Activated naive CD4-positive, alpha-beta T cell treated with anti-CD3 and anti-CD28 coated beads, Interleukin-2, amount 10 ng/mL, durations not matched to agents 7 days and 5 days (primary cell): Measurements from ENCODE around the gene TRPV3.

Source experiments
- CTCF ChIA-PET: fragments of 350-600 bp; sonication (Branson Sonifier 250); formaldehyde crosslinking; loops from one replicate; lab custom pipeline; 2021; ENCODE audit warnings: antibody characterized with exemption; lab: Charles Lee
- DNase-seq: peaks from one replicate; pipeline ENCODE4 v3.0.0-alpha.2; 2020
- H3K27ac Mint-ChIP-seq: one replicate; pipeline ENCODE4 v1.8.0; 2021; ENCODE audit warnings: mild to moderate bottlenecking, moderate library complexity, mixed read lengths
- H3K27me3 Mint-ChIP-seq: one replicate; pipeline ENCODE4 v1.8.0; 2021; ENCODE audit warnings: mild to moderate bottlenecking, mixed read lengths
- H3K36me3 Mint-ChIP-seq: one replicate; pipeline ENCODE4 v1.8.0; 2021; ENCODE audit warnings: mixed read lengths
- H3K4me1 Mint-ChIP-seq: one replicate; pipeline ENCODE4 v1.8.0; 2021; ENCODE audit warnings: mixed read lengths
- H3K4me3 Mint-ChIP-seq: one replicate; pipeline ENCODE4 v1.8.0; 2021; ENCODE audit warnings: mild to moderate bottlenecking, moderate library complexity, mixed read lengths
- H3K9me3 Mint-ChIP-seq: one replicate; pipeline ENCODE4 v1.8.0; 2021; ENCODE audit warnings: mixed read lengths

TRPV3 gene

GRCh38 chr17:3510090-3510489, 47.5 kb downstream of the TRPV3 start:
- DNase-seq = no peak
- H3K27ac Mint-ChIP-seq = no peak overlapping the region
- CTCF ChIA-PET = no interaction called here

DNA sequence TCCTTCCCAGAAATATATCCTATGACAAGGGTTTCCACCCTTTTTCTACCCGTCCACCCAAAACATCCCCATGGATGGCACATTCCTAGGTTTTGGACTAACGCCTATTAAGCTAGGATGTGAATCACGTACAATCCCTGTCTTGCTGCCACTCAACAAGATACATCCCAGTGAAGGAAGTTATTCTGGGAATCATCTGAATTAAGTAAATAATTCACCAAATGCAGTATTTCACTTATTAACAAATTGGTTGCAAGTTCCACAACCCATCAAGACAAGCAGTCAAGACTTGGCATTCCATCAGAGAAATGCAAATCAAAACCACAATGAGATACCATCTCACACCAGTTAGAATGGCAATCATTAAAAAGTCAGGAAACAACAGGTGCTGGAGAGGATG, 49.7 kb downstream of the TRPV3 start:
- no peak for DNase-seq
- CTCF ChIA-PET = no interaction called here
- no peaks in the 10 kb centered on the region for H3K36me3 Mint-ChIP-seq
- H3K4me3 Mint-ChIP-seq = no peak overlapping the region
- H3K27me3 Mint-ChIP-seq = no peaks in the 10 kb centered on the region
- no peak overlapping the region for H3K27ac Mint-ChIP-seq
- no peaks in the 10 kb centered on the region for H3K9me3 Mint-ChIP-seq
- no peaks in the 10 kb centered on the region for H3K4me1 Mint-ChIP-seq

More at GRCh38 chr17:3510090-3510489, 47.5 kb downstream of the TRPV3 start:
- H3K27me3 Mint-ChIP-seq = no peaks in the 10 kb centered on the region
- H3K36me3 Mint-ChIP-seq = no peaks in the 10 kb centered on the region
- no peaks in the 10 kb centered on the region for H3K9me3 Mint-ChIP-seq
- H3K4me1 Mint-ChIP-seq = no peaks in the 10 kb centered on the region
- H3K4me3 Mint-ChIP-seq = no peak overlapping the region

DNA sequence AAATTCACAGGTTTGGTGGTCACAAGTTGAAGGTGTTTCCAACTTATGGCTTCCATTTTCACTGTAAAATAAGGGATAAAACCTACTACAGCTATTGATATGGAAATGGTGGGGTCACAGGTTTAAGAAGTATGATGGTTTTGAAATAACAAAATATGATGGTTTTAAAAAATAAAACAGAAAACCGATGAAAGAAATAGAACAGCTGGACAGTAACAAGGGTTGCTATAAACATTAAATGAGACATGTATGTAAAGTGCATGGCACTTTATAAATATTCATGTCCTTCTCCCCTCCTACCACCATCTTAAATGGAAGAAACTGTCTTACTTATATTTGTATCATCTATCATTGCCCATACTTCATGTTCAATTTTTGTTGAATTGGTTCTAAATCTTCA, 50.5 kb downstream of the TRPV3 start:
- no peak overlapping the region for H3K4me3 Mint-ChIP-seq
- CTCF ChIA-PET = no interaction called here
- H3K4me1 Mint-ChIP-seq = no peaks in the 10 kb centered on the region
- H3K27me3 Mint-ChIP-seq = no peaks in the 10 kb centered on the region
- DNase-seq = no peak
- H3K9me3 Mint-ChIP-seq = no peaks in the 10 kb centered on the region
- H3K36me3 Mint-ChIP-seq = no peaks in the 10 kb centered on the region
- no peak overlapping the region for H3K27ac Mint-ChIP-seq

- no peaks in the 10 kb centered on the region for H3K4me1 Mint-ChIP-seq
- CTCF ChIA-PET = no interaction called here
These were observed 51.6 kb downstream of the TRPV3 start for GRCh38 chr17:3506054-3506453.

GRCh38 chr17:3505008-3505407, 52.6 kb downstream of the TRPV3 start:
- H3K4me3 Mint-ChIP-seq = no peak overlapping the region
- CTCF ChIA-PET = no interaction called here
- no peak overlapping the region for H3K27ac Mint-ChIP-seq
- no peaks in the 10 kb centered on the region for H3K27me3 Mint-ChIP-seq
- no peak for DNase-seq
- H3K4me1 Mint-ChIP-seq = no peaks in the 10 kb centered on the region
- H3K36me3 Mint-ChIP-seq = no peaks in the 10 kb centered on the region
- no peaks in the 10 kb centered on the region for H3K9me3 Mint-ChIP-seq

More at GRCh38 chr17:3506054-3506453, 51.6 kb downstream of the TRPV3 start:
- H3K27me3 Mint-ChIP-seq = no peaks in the 10 kb centered on the region
- no peaks in the 10 kb centered on the region for H3K9me3 Mint-ChIP-seq
- H3K36me3 Mint-ChIP-seq = no peaks in the 10 kb centered on the region
- H3K4me3 Mint-ChIP-seq = no peak overlapping the region
- no peak overlapping the region for H3K27ac Mint-ChIP-seq
- DNase-seq = no peak

DNA sequence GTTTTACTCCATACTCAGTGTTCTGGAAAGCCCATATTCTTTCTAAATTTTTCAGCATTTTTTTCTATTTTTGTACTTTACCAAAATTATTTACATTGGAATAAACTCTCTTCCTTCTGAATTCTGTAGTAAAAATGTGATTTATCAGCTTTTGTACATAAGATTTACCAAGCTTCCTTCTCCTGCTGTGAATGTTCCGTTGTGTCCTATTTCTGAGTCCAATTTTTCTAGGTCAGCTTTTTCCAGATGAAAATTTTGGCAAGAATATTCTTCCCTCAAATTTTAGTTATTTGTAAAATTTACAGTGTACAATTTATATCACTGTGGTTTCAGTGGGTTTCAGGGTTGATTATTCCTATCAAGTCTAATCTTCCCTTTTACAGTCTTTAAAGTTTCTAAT, 54.3 kb downstream of the TRPV3 start:
- no peaks in the 10 kb centered on the region for H3K4me1 Mint-ChIP-seq
- CTCF ChIA-PET = no interaction called here
- no peak for DNase-seq
- H3K27me3 Mint-ChIP-seq = no peaks in the 10 kb centered on the region
- no peak overlapping the region for H3K27ac Mint-ChIP-seq
- no peak overlapping the region for H3K4me3 Mint-ChIP-seq
- H3K36me3 Mint-ChIP-seq = no peaks in the 10 kb centered on the region
- H3K9me3 Mint-ChIP-seq = no peaks in the 10 kb centered on the region

DNA sequence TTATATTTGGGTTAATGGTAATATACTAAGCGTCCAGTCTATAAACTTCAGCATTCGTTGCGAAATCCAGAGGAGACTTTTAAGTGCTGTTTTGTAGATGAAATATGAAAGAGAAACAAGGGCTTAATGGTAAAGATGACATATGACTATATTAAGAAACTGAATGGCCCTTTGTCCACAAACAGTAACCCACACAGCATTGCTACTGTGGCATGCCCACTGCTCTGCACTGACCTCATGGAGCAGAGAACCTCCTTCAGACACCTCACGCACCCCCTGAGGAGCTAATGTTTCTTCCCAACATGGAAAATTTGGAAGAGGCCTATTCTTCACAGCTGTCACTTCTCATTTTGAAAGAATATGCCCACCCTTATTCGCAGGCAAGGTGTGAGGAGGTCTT, 55.1 kb downstream of the TRPV3 start:
- Mint-ChIP-seq H3K4me3 (no peak overlapping the region), H3K27ac (no peak overlapping the region), H3K27me3 (no peaks in the 10 kb centered on the region), H3K9me3 (no peaks in the 10 kb centered on the region), H3K36me3 (no peaks in the 10 kb centered on the region), H3K4me1 (no peaks in the 10 kb centered on the region)
- no peak for DNase-seq
- CTCF ChIA-PET = interaction anchor here (0.6 kb wide), 1 partner anchor 23 kb away, joined by 4 read pairs; no protein-coding TSS in a partner anchor

- no peak for DNase-seq
- no peak overlapping the region for H3K4me3 Mint-ChIP-seq
- H3K4me1 Mint-ChIP-seq = no peaks in the 10 kb centered on the region
- CTCF ChIA-PET = no interaction called here
- no peaks in the 10 kb centered on the region for H3K9me3 Mint-ChIP-seq
- no peak overlapping the region for H3K27ac Mint-ChIP-seq
- peaks cover 2% of the 10 kb centered on the region for H3K27me3 Mint-ChIP-seq
- no peaks in the 10 kb centered on the region for H3K36me3 Mint-ChIP-seq
These were observed 56.3 kb downstream of the TRPV3 start for GRCh38 chr17:3501344-3501743.

- Mint-ChIP-seq H3K36me3 (no peaks in the 10 kb centered on the region), H3K4me1 (no peaks in the 10 kb centered on the region), H3K4me3 (no peak overlapping the region), H3K9me3 (no peaks in the 10 kb centered on the region), H3K27me3 (peaks cover 3% of the 10 kb centered on the region), H3K27ac (no peak overlapping the region)
- CTCF ChIA-PET = no interaction called here
- no peak for DNase-seq
These were observed 60.5 kb downstream of the TRPV3 start for GRCh38 chr17:3497101-3497500.

DNA sequence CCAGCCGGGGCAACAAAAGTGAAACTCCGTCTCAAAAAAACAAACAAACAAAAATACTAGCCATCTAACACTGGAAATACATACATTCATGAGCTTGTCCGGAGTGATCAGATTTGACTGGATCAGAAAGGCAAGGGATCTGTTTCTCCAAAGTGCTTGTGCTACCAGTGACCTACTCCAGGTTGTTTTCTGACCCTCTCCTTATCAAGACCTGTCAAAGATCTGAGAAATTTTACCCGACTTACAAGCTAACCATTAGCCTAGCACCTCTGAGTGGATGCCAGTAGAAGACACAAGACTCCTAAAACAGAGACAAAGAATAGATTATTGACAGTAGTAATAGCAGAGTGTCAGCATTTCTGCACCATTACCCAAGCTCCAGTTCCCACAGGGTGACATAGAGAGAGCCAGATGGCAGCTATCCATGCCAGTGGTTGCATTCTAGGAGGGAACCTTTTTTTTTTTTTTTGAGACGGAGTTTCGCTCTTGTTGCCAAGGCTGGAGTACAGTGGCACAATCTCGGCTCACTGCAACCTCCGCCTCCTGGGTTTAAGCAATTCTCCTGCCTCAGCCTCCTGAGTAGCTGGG, 72.0 kb downstream of the TRPV3 start:
- peaks cover 11% of the 10 kb centered on the region for H3K27me3 Mint-ChIP-seq
- H3K9me3 Mint-ChIP-seq = no peaks in the 10 kb centered on the region
- no peaks in the 10 kb centered on the region for H3K36me3 Mint-ChIP-seq
- H3K4me1 Mint-ChIP-seq = no peaks in the 10 kb centered on the region
- H3K4me3 Mint-ChIP-seq = no peak overlapping the region
- no peak for DNase-seq
- CTCF ChIA-PET = no interaction called here
- H3K27ac Mint-ChIP-seq = no peak overlapping the region

DNA sequence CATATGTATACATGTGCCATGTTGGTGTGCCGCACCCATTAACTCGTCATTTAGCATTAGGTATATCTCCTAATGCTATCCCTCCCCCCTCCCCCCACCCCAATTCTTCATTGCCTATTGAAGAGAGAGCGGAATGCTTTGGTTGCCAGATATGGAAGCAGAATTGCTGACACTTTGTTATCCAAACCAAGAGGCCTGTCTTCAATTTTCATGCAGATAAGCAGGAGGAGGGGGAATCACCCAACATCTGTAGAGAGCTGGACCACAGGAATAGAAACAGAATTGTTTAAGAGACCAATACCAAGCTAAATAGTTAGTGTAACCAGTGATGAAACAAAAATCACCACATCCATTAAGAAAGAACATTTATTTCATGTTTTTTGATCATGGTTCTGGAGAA, 74.8 kb downstream of the TRPV3 start:
- Mint-ChIP-seq H3K36me3 (no peaks in the 10 kb centered on the region), H3K4me1 (no peaks in the 10 kb centered on the region), H3K27me3 (peaks cover 18% of the 10 kb centered on the region), H3K9me3 (no peaks in the 10 kb centered on the region), H3K27ac (no peak overlapping the region), H3K4me3 (no peak overlapping the region)
- CTCF ChIA-PET = no interaction called here
- DNase-seq = no peak

DNA sequence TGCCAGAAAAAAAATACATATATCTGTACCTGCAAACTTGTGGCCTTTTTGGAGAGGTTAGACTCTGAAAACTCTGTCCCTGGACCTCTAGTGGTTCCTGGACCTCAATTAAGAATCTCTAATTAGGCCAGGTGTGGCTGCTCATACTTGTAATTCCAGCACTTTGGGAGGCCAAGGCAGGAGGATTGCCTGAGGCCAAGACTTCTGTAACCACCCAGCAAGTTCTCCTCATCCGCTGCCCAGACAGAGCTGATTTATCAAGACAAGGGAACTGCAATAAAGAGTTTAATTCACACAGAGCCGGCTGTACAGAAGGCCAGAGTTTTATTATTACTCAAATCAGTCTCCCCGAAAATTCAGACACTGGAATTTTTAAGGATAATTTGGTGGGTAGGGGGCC, 77.6 kb downstream of the TRPV3 start:
- CTCF ChIA-PET = no interaction called here
- H3K36me3 Mint-ChIP-seq = no peaks in the 10 kb centered on the region

GRCh38 chr17:3475812-3476610, 81.6 kb downstream of the TRPV3 start, which contains the start of gene ASPA:
Gene ASPA, plus strand, starts transcription at chr17:3475997. Its CDS starts 163 bp downstream, at chr17:3476160.
- Mint-ChIP-seq H3K27me3 (peaks cover 9% of the 10 kb centered on the region), H3K9me3 (no peaks in the 10 kb centered on the region), H3K27ac (no peak within 1 kb of the TSS), H3K36me3 (no peaks in the 10 kb centered on the region), H3K4me3 (peak within 1 kb of the TSS; percentile 45), H3K4me1 (peaks cover 5% of the 10 kb centered on the region)
- DNase-seq = no peak
- CTCF ChIA-PET = no interaction called here

More for the DNA sequence above, 77.6 kb downstream of the TRPV3 start:
- Mint-ChIP-seq H3K9me3 (no peaks in the 10 kb centered on the region), H3K4me1 (peaks cover 5% of the 10 kb centered on the region), H3K4me3 (no peak overlapping the region), H3K27me3 (peaks cover 12% of the 10 kb centered on the region), H3K27ac (no peak overlapping the region)
- no peak for DNase-seq

- peaks cover 5% of the 10 kb centered on the region for H3K27me3 Mint-ChIP-seq
- H3K9me3 Mint-ChIP-seq = no peaks in the 10 kb centered on the region
- H3K4me3 Mint-ChIP-seq = no peak overlapping the region
- no peak for DNase-seq
- peaks cover 5% of the 10 kb centered on the region for H3K4me1 Mint-ChIP-seq
- no peak overlapping the region for H3K27ac Mint-ChIP-seq
- H3K36me3 Mint-ChIP-seq = no peaks in the 10 kb centered on the region
- CTCF ChIA-PET = no interaction called here
These were observed 82.3 kb downstream of the TRPV3 start for GRCh38 chr17:3475251-3475685.

- CTCF ChIA-PET = no interaction called here
- H3K36me3 Mint-ChIP-seq = no peaks in the 10 kb centered on the region
- no peaks in the 10 kb centered on the region for H3K27me3 Mint-ChIP-seq
- no peak for DNase-seq
- no peak overlapping the region for H3K27ac Mint-ChIP-seq
- peaks cover 5% of the 10 kb centered on the region for H3K4me1 Mint-ChIP-seq
- H3K4me3 Mint-ChIP-seq = no peak overlapping the region
- H3K9me3 Mint-ChIP-seq = no peaks in the 10 kb centered on the region
These were observed 83.4 kb downstream of the TRPV3 start for GRCh38 chr17:3474212-3474611.
